Muscle layer of duodenum (tissue), 2 donors: Measurements from ENCODE around the gene SCAMP3.

Source experiments
- H3K27ac ChIP-seq: one replicate; pipeline ENCODE4 v1.7.0; 2013; ENCODE audit warnings: mild to moderate bottlenecking, low read length
- H3K27me3 ChIP-seq: one replicate; pipeline ENCODE4 v1.7.0; 2013; ENCODE audit warnings: low read depth, mild to moderate bottlenecking, control low read depth, low read length
- H3K36me3 ChIP-seq, 2 donors: one replicate each; pipeline ENCODE4 v1.7.0; 2013; ENCODE audit warnings: low read length in 2 of 2, control low read depth in 1 of 2, mild to moderate bottlenecking in 1 of 2; ENCODE audit not compliant: insufficient read depth in 2 of 2, control insufficient read depth in 1 of 2
- H3K4me1 ChIP-seq, 2 donors: one replicate each; pipeline ENCODE4 v1.7.0; 2013; ENCODE audit warnings: low read length in 2 of 2, mild to moderate bottlenecking in 2 of 2, control low read depth in 1 of 2, moderate library complexity in 1 of 2; ENCODE audit not compliant: insufficient read depth in 2 of 2, control insufficient read depth in 1 of 2
- H3K4me3 ChIP-seq, 2 donors: one replicate each; pipeline ENCODE4 v1.7.0; 2013; ENCODE audit warnings: low read length in 2 of 2, low read depth in 1 of 2, mild to moderate bottlenecking in 1 of 2
- H3K9me3 ChIP-seq, 2 donors: one replicate each; pipeline ENCODE4 v1.7.0; 2013; ENCODE audit warnings: low read length in 2 of 2, control low read depth in 1 of 2, mild to moderate bottlenecking in 1 of 2; ENCODE audit not compliant: control insufficient read depth in 1 of 2
- donor health status: healthy.

The SCAMP3 gene

GRCh38 chr1:155282488-155283091 is 20.4 kb upstream of the SCAMP3 start:
- H3K27ac ChIP-seq = no peak overlapping the region
- H3K4me1 ChIP-seq = peaks cover 0 to 9% of the 10 kb centered on the region in 2 donors
- H3K4me3 ChIP-seq = no peak overlapping the region
- no peaks in the 10 kb centered on the region for H3K27me3 ChIP-seq
- H3K36me3 ChIP-seq = no peaks in the 10 kb centered on the region
- H3K9me3 ChIP-seq = no peaks in the 10 kb centered on the region

- Histone ChIP-seq H3K9me3 (no peaks in the 10 kb centered on the region), H3K27me3 (no peaks in the 10 kb centered on the region), H3K4me1 (peaks cover 0 to 17% of the 10 kb centered on the region in 2 donors), H3K27ac (no peak overlapping the region), H3K36me3 (no peaks in the 10 kb centered on the region), H3K4me3 (no peak overlapping the region)
Measured at GRCh38 chr1:155279268-155279667, 17.1 kb upstream of the SCAMP3 start.

- Histone ChIP-seq H3K27ac (no peak overlapping the region), H3K4me1 (peaks cover 0 to 17% of the 10 kb centered on the region in 2 donors), H3K36me3 (no peaks in the 10 kb centered on the region), H3K27me3 (no peaks in the 10 kb centered on the region), H3K9me3 (no peaks in the 10 kb centered on the region), H3K4me3 (peak overlapping the region in 1 of 2 donors; percentile 60)
Measured at GRCh38 chr1:155278689-155279160, 16.6 kb upstream of the SCAMP3 start.

GRCh38 chr1:155277902-155278688 is 15.9 kb upstream of the SCAMP3 start:
- no peaks in the 10 kb centered on the region for H3K27me3 ChIP-seq
- H3K9me3 ChIP-seq = no peaks in the 10 kb centered on the region
- H3K27ac ChIP-seq = no peak overlapping the region
- H3K36me3 ChIP-seq = no peaks in the 10 kb centered on the region
- peak overlapping the region; percentile 60 to 84 for H3K4me3 ChIP-seq
- H3K4me1 ChIP-seq = peaks cover 0 to 17% of the 10 kb centered on the region in 2 donors

- Histone ChIP-seq H3K27ac (no peak within 1 kb of the TSS), H3K4me3 (peak within 1 kb of the TSS; percentile 60 to 84), H3K9me3 (no peaks in the 10 kb centered on the region), H3K36me3 (no peaks in the 10 kb centered on the region), H3K27me3 (no peaks in the 10 kb centered on the region), H3K4me1 (peaks cover 0 to 21% of the 10 kb centered on the region in 2 donors)
Measured at GRCh38 chr1:155277070-155277901, 15.1 kb upstream of the SCAMP3 start, which contains the start of gene HCN3. TSS of gene HCN3 (plus strand) at chr1:155277463. CDS start at chr1:155277591, 128 bp downstream.

- H3K36me3 ChIP-seq = peaks cover 17 to 20% of the 10 kb centered on the region in 2 donors
- H3K27ac ChIP-seq = peak within 1 kb of the TSS; percentile 91
- no peaks in the 10 kb centered on the region for H3K27me3 ChIP-seq
- H3K9me3 ChIP-seq = no peaks in the 10 kb centered on the region
- peaks cover 0 to 38% of the 10 kb centered on the region in 2 donors for H3K4me1 ChIP-seq
- H3K4me3 ChIP-seq = peak within 1 kb of the TSS; percentile 84 to 93
Measured at GRCh38 chr1:155273343-155274245, 11.4 kb upstream of the SCAMP3 start, which contains the start of gene CLK2. TSS of gene CLK2 (minus strand) at chr1:155273504. CDS start at chr1:155270977, 2,527 bp downstream.

- Histone ChIP-seq H3K36me3 (peaks cover 26 to 29% of the 10 kb centered on the region in 2 donors), H3K4me3 (peak overlapping the region; percentile 84 to 93), H3K4me1 (peaks cover 0 to 30% of the 10 kb centered on the region in 2 donors), H3K27me3 (no peaks in the 10 kb centered on the region), H3K9me3 (no peaks in the 10 kb centered on the region), H3K27ac (peak overlapping the region; percentile 91)
Measured at GRCh38 chr1:155272466-155273342, 10.5 kb upstream of the SCAMP3 start.

GRCh38 chr1:155269381-155269780 is 7.2 kb upstream of the SCAMP3 start:
- Histone ChIP-seq H3K9me3 (no peaks in the 10 kb centered on the region), H3K27me3 (no peaks in the 10 kb centered on the region), H3K4me1 (peaks cover 0 to 21% of the 10 kb centered on the region in 2 donors), H3K27ac (no peak overlapping the region), H3K36me3 (peaks cover 55 to 61% of the 10 kb centered on the region in 2 donors), H3K4me3 (no peak overlapping the region)

- Histone ChIP-seq H3K9me3 (no peaks in the 10 kb centered on the region), H3K4me3 (no peak overlapping the region), H3K27ac (no peak overlapping the region), H3K4me1 (peaks cover 0 to 21% of the 10 kb centered on the region in 2 donors), H3K27me3 (no peaks in the 10 kb centered on the region), H3K36me3 (peaks cover 62 to 68% of the 10 kb centered on the region in 2 donors)
Measured at GRCh38 chr1:155268630-155269029, 6.5 kb upstream of the SCAMP3 start.
